Vagina (tissue), 2 donors: ENCODE measurements around the gene DET1. TPM values are rescaled to one million over a fixed set of nuclear protein-coding genes. Genes with fewer than 3 reads are reported as not detected.
"Not testable (repeated sequence)": the region's sequence is repeated elsewhere in the genome, so short reads cannot be mapped to it uniquely, and the experiment has no call there.

ENCODE experiments used
- DNase-seq, 2 donors: peaks; one replicate each; pipeline ENCODE4 v3.0.0-alpha.2; 2017; ENCODE audit errors: extremely low spot score in 2 of 2
- H3K27ac ChIP-seq: fragments of 200-600 bp; sonication (generic); one replicate; pipeline ENCODE4 v1.5.1; 2019
- H3K27me3 ChIP-seq: fragments of 200-600 bp; sonication (generic); one replicate; pipeline ENCODE4 v1.5.1; 2019
- H3K36me3 ChIP-seq, 2 donors: fragments of 200-600 bp; sonication (generic); one replicate each; pipeline ENCODE4 v1.5.1; 2017 to 2019
- H3K4me1 ChIP-seq: fragments of 200-600 bp; sonication (generic); one replicate; pipeline ENCODE4 v1.5.1; 2019
- H3K4me3 ChIP-seq, 2 donors: fragments of 200-600 bp; sonication (generic); 1 replicate in 1 of 2; 2 replicates in 1 of 2; pipeline ENCODE4 v1.5.1; 2016 to 2019
- H3K9me3 ChIP-seq: fragments of 200-600 bp; sonication (generic); one replicate; pipeline ENCODE4 v1.5.1; 2019
- POLR2A ChIP-seq, 2 donors: fragments of 450-650 bp; IDR thresholded peaks; one replicate each; pipeline ENCODE4 v1.6.1; 2017; ENCODE audit warnings: antibody characterized with exemption in 2 of 2, mild to moderate bottlenecking in 2 of 2, moderate library complexity in 2 of 2
- POLR2AphosphoS5 ChIP-seq, 2 donors: sonication (generic); formaldehyde crosslinking; IDR thresholded peaks; one replicate each; pipeline ENCODE4 v1.9.0; 2017; ENCODE audit warnings: antibody characterized with exemption in 2 of 2, mild to moderate bottlenecking in 2 of 2, low read depth in 1 of 2; ENCODE audit not compliant: insufficient read depth in 1 of 2
- intact Hi-C: fragments of 100-400 bp; cut with DNase I; formaldehyde crosslinking; loops from one replicate; pipeline ENCODE4 v1.15.1; 2023
- total RNA-seq: library from RNA; depleted of rRNA; stranded (reverse); fragments of >200 nt; gene quantifications from one replicate; pipeline ENCODE4 v1.2.3, GENCODE V29; 2016
- TF ChIP-seq, protein P1 (sequence below), 3 experiments: fragments of 450-650 bp in 2 of 3; fragments of 200-600 bp in 1 of 3; sonication (generic) in 1 of 3; IDR thresholded peaks; one replicate each; pipeline ENCODE4 v1.5.1; 2017 to 2019; ENCODE audit warnings: antibody characterized with exemption in 3 of 3, mild to moderate bottlenecking in 2 of 3, moderate library complexity in 2 of 3

The DET1 gene
- total RNA-seq, 1 donor from 2014 or later = 5.6 TPM

DNA sequence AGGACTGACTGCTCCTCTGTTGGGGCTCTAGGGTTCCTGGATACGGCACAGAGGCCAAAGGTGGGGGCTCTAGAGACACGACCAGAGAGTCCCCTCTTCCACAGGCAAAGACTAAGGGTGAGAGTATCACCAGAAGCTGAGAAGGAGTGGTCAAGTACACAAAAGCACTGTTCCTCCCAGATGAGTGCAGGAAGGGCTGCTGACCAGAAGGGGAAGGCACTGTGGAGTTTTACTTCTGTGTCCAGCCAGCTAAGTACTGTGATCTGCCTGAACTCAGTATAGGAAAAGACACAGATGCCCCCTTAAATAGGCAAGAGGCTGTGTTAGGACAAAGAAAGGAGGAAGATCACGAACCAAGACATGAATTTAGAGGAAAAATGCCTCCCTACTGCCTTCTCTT, 67.3 kb downstream of the DET1 start:
- Histone ChIP-seq H3K27me3 (no peaks in the 10 kb centered on the region), H3K4me1 (no peaks in the 10 kb centered on the region), H3K36me3 (peaks cover 0 to 21% of the 10 kb centered on the region in 2 donors), H3K9me3 (no peaks in the 10 kb centered on the region), H3K27ac (no peak overlapping the region), H3K4me3 (no peak overlapping the region)
- intact Hi-C loops = no loop called here
- TF ChIP-seq POLR2A (IDR thresholded peaks at IDR 0.05) (no peak), POLR2AphosphoS5 (IDR thresholded peaks at IDR 0.05; ENCODE audit: insufficient read depth in 1 of 2, low read depth in 1 of 2) (no peak)
- TF ChIP-seq, protein P1, sequence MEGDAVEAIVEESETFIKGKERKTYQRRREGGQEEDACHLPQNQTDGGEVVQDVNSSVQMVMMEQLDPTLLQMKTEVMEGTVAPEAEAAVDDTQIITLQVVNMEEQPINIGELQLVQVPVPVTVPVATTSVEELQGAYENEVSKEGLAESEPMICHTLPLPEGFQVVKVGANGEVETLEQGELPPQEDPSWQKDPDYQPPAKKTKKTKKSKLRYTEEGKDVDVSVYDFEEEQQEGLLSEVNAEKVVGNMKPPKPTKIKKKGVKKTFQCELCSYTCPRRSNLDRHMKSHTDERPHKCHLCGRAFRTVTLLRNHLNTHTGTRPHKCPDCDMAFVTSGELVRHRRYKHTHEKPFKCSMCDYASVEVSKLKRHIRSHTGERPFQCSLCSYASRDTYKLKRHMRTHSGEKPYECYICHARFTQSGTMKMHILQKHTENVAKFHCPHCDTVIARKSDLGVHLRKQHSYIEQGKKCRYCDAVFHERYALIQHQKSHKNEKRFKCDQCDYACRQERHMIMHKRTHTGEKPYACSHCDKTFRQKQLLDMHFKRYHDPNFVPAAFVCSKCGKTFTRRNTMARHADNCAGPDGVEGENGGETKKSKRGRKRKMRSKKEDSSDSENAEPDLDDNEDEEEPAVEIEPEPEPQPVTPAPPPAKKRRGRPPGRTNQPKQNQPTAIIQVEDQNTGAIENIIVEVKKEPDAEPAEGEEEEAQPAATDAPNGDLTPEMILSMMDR (IDR thresholded peaks at IDR 0.05) = no peak
- peak in 1 of 2 donors; percentile 74 for DNase-seq

DNA sequence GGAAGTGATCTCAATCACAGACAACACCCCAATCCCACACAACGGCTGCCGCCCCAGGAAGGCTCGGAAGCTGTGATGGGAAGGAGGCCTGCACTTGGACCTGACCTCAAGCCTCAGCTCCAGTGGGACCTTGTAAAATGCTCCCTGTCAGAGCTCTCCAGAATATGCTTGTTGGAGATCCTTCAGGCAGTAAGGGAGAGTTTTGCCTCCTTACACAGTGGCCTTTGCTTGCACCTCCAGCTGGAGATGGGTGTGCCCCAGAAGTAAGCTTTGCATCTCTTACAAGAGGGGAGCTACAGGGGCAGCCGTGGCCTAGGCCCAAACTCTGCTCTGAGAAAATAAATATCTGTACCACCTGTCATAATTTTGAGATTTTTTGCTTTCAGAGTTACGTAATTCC, 68.6 kb downstream of the DET1 start:
- intact Hi-C loops = no loop called here

DNA sequence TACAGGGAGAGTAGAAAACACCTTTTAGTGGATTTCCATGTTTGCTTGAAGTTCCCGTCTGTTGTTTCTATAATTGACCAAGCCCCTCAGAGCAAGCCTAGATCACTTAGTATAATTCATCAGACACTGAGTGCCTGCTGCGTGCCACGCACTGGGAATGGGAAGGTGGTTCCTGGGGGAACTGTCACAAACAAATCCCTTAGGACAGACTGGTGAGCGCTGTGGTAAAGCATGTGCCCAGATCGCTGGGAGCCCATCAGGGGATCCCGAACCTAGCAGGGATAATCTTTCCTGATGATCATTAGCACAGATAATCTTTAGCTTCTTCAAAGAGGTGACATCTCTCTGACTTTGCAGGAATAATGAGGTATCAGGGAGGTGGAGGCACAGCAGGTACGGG, 69.4 kb downstream of the DET1 start:
- TF ChIP-seq POLR2AphosphoS5 (IDR thresholded peaks at IDR 0.05; ENCODE audit: insufficient read depth in 1 of 2, low read depth in 1 of 2) (no peak), POLR2A (IDR thresholded peaks at IDR 0.05) (no peak)
- TF ChIP-seq, protein P1 (IDR thresholded peaks at IDR 0.05) = no peak
- intact Hi-C loops = no loop called here
- no peaks in the 10 kb centered on the region for H3K27me3 ChIP-seq
- H3K27ac ChIP-seq = no peak overlapping the region
- peaks cover 0 to 32% of the 10 kb centered on the region in 2 donors for H3K36me3 ChIP-seq
- H3K4me3 ChIP-seq = no peak overlapping the region
- no peaks in the 10 kb centered on the region for H3K4me1 ChIP-seq
- H3K9me3 ChIP-seq = no peaks in the 10 kb centered on the region
- peak in 1 of 2 donors; percentile 40 for DNase-seq

More for the DNA sequence above, 68.6 kb downstream of the DET1 start:
- TF ChIP-seq POLR2AphosphoS5 (IDR thresholded peaks at IDR 0.05; ENCODE audit: insufficient read depth in 1 of 2, low read depth in 1 of 2) = no peak
- TF ChIP-seq POLR2A (IDR thresholded peaks at IDR 0.05) = no peak
- TF ChIP-seq, protein P1 (IDR thresholded peaks at IDR 0.05) = no peak
- Histone ChIP-seq H3K36me3 (peaks cover 0 to 26% of the 10 kb centered on the region in 2 donors), H3K27ac (no peak overlapping the region), H3K4me3 (no peak overlapping the region), H3K9me3 (no peaks in the 10 kb centered on the region), H3K4me1 (no peaks in the 10 kb centered on the region), H3K27me3 (no peaks in the 10 kb centered on the region)
- no peak for DNase-seq

DNA sequence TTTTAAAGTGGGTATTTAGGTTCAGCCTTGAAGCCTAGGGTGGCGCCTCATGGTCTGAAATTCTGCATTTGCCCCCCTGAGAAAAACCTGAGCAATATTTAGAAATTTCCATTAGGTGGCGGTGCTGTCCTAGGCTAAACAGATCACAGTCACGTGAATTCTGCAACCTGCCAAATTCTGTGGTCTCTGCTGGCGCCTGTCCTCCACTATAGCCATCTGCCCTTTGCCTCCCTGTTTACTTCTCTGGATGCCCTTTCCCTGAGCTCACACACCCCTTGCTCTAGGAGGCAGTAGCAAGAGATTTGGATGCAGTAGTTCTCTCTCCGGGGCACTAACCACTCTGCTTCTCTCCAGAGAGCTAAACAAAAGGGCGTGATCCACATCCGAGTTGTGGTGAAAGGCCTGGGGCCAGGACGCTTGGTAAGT, 69.8 kb downstream of the DET1 start:
- TF ChIP-seq, protein P1 (IDR thresholded peaks at IDR 0.05) = no peak
- TF ChIP-seq POLR2AphosphoS5 (IDR thresholded peaks at IDR 0.05; ENCODE audit: insufficient read depth in 1 of 2, low read depth in 1 of 2) (no peak), POLR2A (IDR thresholded peaks at IDR 0.05) (no peak)
- peaks cover 0 to 32% of the 10 kb centered on the region in 2 donors for H3K36me3 ChIP-seq
- H3K9me3 ChIP-seq = no peaks in the 10 kb centered on the region
- no peak overlapping the region for H3K4me3 ChIP-seq
- H3K27me3 ChIP-seq = no peaks in the 10 kb centered on the region
- intact Hi-C loops = no loop called here
- H3K27ac ChIP-seq = no peak overlapping the region
- DNase-seq = no peak
- no peaks in the 10 kb centered on the region for H3K4me1 ChIP-seq

DNA sequence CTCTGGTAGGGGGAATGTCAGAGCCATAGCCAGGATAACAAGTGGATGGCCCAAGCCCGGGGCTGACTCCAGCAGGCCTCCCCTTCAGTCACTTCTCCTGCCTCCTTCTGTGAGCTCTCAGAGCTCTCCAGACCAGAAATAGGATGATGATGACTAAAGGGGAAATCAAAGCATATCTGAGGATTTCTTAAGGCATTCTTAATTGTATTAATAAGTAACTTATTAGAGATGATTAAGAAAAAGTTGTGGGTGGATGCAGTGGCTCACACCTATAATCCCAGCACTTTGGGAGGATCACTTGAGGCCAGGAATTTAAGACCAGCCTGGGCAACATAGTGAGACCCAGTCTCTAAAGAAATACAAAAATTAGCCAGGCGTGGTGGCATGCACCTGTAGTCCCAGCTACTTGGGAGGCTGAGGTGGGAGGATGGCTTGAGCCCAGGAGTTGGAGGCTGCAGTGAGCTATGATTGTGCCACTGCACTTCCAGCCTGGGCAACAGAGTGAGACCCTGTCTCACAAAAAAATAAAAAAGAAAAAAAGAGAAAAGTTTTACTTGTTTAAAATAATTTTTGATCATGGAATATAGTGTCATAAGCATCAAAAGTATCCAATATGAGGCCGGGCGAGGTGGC, 72.7 kb downstream of the DET1 start:
- H3K27me3 ChIP-seq, H3K27ac ChIP-seq, H3K9me3 ChIP-seq, intact Hi-C loops, DNase-seq, H3K4me3 ChIP-seq, H3K4me1 ChIP-seq: not testable (repeated sequence)
- peaks cover 0 to 32% of the 10 kb centered on the region in 2 donors for H3K36me3 ChIP-seq
